ENCODE results near the gene FSCN2. TPM values are rescaled to one million over a fixed set of nuclear protein-coding genes. Genes with fewer than 3 reads are reported as not detected.

The FSCN2 gene
- total and polyA plus RNA-seq, 4 donors = 0.89 to 3.1 (median 1.6) TPM

DNA sequence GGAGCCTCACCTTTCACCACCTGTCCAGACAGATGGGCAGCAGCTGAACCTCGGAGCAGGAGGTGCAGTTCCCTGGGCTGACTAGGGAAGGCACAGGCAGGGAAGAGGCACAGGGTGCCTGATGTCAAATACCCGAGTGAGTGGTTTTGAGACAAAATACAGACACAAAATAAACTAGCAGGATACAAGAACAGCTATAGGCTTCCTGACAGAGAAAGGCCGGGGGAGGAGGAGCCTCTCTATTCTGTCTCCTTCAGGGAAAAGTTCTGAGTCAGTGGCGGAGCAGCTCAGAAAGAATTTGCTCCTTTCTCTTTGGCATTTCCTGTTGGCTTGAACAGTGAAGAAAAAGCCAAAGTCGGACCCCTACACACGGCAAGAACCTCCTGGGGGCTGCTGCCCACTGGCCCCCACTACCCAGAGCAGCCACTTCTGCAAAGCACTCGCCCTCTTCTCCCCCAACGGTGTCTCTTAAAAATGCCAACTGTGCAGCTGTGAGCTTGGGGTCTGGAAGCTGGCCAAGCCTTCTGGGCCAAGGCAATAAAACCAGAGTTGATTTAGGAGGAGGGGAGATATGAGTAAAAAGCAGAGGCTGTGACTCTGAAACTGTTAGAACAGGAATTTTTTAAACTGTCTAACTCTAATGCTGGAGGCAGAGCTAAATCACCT, 38.4 kb downstream of the FSCN2 start:
- Histone ChIP-seq H3K36me3 (ENCODE audit: control insufficient read depth, insufficient read depth, low read length) (peaks cover 90% of the 10 kb centered on the region), H3K27ac (ENCODE audit: low read depth, low read length) (peak overlapping the region; percentile 84), H3K4me1 (ENCODE audit: control insufficient read depth, insufficient read depth, low read length) (peaks cover 55% of the 10 kb centered on the region), H3K27me3 (ENCODE audit: control insufficient read depth, insufficient read depth, low read length) (no peaks in the 10 kb centered on the region), H3K9me3 (ENCODE audit: control insufficient read depth, insufficient read depth, low read length) (no peaks in the 10 kb centered on the region), H3K4me3 (ENCODE audit: low read depth, low read length) (peak overlapping the region; percentile 1)
- WGBS (ENCODE audit: insufficient coverage) = 29% methylated on average over 6 of the region's 8 CpGs
- DNase-seq (ENCODE audit: low read depth in 4 of 6, low spot score in 6 of 6) = peak in 3 of 6 donors; percentile 40 to 77 (median 77)

DNA sequence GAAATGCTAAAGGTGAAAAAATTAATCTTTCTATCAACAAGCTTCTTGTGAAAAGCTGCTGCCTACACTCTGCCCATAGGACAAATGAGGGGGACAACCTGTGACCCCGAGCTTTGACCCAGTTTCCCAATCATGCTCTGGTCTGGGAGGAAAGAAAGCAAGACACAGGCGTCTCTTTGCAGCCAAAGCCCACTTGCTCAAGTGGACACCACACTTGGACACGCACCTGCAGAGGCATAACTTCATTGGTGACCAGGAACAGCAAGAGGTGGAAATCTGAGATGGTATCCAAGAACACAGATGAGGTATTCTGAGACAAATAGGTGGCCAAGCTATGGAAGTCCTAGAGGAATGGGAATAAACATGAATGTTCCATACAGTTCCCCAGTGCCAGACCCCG, 39.0 kb downstream of the FSCN2 start:
- H3K27ac ChIP-seq (ENCODE audit: low read depth, low read length) = peak overlapping the region; percentile 84
- no peak for DNase-seq (ENCODE audit: low read depth in 4 of 6, low spot score in 6 of 6)
- peaks cover 88% of the 10 kb centered on the region for H3K36me3 ChIP-seq (ENCODE audit: control insufficient read depth, insufficient read depth, low read length)
- no peaks in the 10 kb centered on the region for H3K27me3 ChIP-seq (ENCODE audit: control insufficient read depth, insufficient read depth, low read length)
- 79% methylated on average over 4 of the region's 4 CpGs for WGBS (ENCODE audit: insufficient coverage)
- peaks cover 59% of the 10 kb centered on the region for H3K4me1 ChIP-seq (ENCODE audit: control insufficient read depth, insufficient read depth, low read length)
- no peak overlapping the region for H3K4me3 ChIP-seq (ENCODE audit: low read depth, low read length)
- H3K9me3 ChIP-seq (ENCODE audit: control insufficient read depth, insufficient read depth, low read length) = no peaks in the 10 kb centered on the region

GRCh38 chr17:81568416-81568815, 40.2 kb downstream of the FSCN2 start:
- peak overlapping the region; percentile 15 for H3K27ac ChIP-seq (ENCODE audit: low read depth, low read length)
- WGBS (ENCODE audit: insufficient coverage) = 88% methylated on average over 10 of the region's 10 CpGs
- H3K36me3 ChIP-seq (ENCODE audit: control insufficient read depth, insufficient read depth, low read length) = peaks cover 79% of the 10 kb centered on the region
- H3K4me1 ChIP-seq (ENCODE audit: control insufficient read depth, insufficient read depth, low read length) = peaks cover 62% of the 10 kb centered on the region
- H3K9me3 ChIP-seq (ENCODE audit: control insufficient read depth, insufficient read depth, low read length) = no peaks in the 10 kb centered on the region
- no peak for DNase-seq (ENCODE audit: low read depth in 4 of 6, low spot score in 6 of 6)
- H3K4me3 ChIP-seq (ENCODE audit: low read depth, low read length) = no peak overlapping the region
- no peaks in the 10 kb centered on the region for H3K27me3 ChIP-seq (ENCODE audit: control insufficient read depth, insufficient read depth, low read length)

DNA sequence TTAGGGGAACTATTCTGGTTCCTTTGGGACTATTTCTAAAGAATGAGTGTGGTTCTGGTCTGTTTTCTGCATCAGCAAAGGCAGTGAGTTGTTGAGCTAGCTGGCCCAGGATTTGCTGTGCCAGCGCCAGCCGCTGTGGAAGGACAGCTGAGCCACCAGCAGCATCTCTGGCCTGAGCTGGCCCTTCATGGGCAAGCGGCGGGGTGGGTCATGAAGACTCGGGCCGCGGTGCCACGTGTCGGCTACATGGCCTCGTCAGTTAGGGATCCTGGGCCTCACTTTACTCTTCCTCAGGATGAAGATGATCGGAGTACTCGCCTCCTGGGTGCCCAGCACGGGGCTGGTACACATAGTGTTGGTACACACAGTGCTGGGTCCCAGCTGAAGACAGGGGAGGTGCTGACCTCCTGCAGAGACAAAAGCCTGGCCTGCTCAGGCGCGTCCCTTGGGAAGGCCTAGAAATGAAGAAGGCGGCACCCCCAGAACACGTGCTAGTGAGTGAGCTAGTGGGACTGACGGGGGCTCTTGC, 41.9 kb downstream of the FSCN2 start:
- Histone ChIP-seq H3K4me3 (ENCODE audit: low read depth, low read length) (no peak overlapping the region), H3K27ac (ENCODE audit: low read depth, low read length) (no peak overlapping the region), H3K36me3 (ENCODE audit: control insufficient read depth, insufficient read depth, low read length) (peaks cover 74% of the 10 kb centered on the region), H3K27me3 (ENCODE audit: control insufficient read depth, insufficient read depth, low read length) (no peaks in the 10 kb centered on the region), H3K9me3 (ENCODE audit: control insufficient read depth, insufficient read depth, low read length) (no peaks in the 10 kb centered on the region), H3K4me1 (ENCODE audit: control insufficient read depth, insufficient read depth, low read length) (peaks cover 65% of the 10 kb centered on the region)
- DNase-seq (ENCODE audit: low read depth in 4 of 6, low spot score in 6 of 6) = peak in 1 of 6 donors; percentile 12
- 94% methylated on average over 17 of the region's 18 CpGs for WGBS (ENCODE audit: insufficient coverage)

GRCh38 chr17:81570964-81571363, 42.8 kb downstream of the FSCN2 start:
- peaks cover 71% of the 10 kb centered on the region for H3K36me3 ChIP-seq (ENCODE audit: control insufficient read depth, insufficient read depth, low read length)
- WGBS (ENCODE audit: insufficient coverage) = 71% methylated on average over 9 of the region's 11 CpGs
- H3K27me3 ChIP-seq (ENCODE audit: control insufficient read depth, insufficient read depth, low read length) = no peaks in the 10 kb centered on the region
- no peaks in the 10 kb centered on the region for H3K9me3 ChIP-seq (ENCODE audit: control insufficient read depth, insufficient read depth, low read length)
- peaks cover 63% of the 10 kb centered on the region for H3K4me1 ChIP-seq (ENCODE audit: control insufficient read depth, insufficient read depth, low read length)
- DNase-seq (ENCODE audit: low read depth in 4 of 6, low spot score in 6 of 6) = peak in 2 of 6 donors; percentile 43 to 90
- no peak overlapping the region for H3K4me3 ChIP-seq (ENCODE audit: low read depth, low read length)
- no peak overlapping the region for H3K27ac ChIP-seq (ENCODE audit: low read depth, low read length)

DNA sequence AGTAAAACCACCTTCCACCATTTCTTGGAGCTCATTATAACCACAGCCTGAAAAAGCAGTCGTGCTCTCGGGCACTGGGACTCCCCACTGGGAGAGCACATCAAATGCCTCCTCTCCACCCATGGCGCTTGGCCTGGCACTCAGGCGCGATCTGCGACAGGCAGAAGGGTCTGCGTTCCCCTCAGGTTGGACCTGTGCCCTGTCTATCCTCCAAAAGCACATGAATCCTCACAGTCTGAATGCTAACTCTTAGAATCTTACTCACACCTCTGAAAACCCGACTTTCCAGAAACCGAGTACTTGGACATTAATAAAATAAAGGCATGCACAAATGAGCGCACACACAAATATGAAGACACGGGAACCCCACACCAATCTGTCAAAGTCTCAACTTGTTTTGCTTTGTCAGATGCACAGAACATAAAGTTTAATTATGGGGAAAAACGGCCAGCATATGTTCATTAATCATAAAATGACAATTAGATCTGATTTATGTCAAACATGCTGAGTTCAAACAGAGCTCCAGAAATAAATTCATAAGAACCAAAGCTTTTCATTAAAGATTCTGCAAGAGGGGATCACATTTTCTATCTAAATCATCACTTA, 44.5 kb downstream of the FSCN2 start:
- peak in 2 of 6 donors; percentile 32 to 45 for DNase-seq (ENCODE audit: low read depth in 4 of 6, low spot score in 6 of 6)
- no peak overlapping the region for H3K27ac ChIP-seq (ENCODE audit: low read depth, low read length)

GRCh38 chr17:81573794-81574642, 45.8 kb downstream of the FSCN2 start:
- H3K4me1 ChIP-seq (ENCODE audit: control insufficient read depth, insufficient read depth, low read length) = peaks cover 44% of the 10 kb centered on the region
- no peak overlapping the region for H3K4me3 ChIP-seq (ENCODE audit: low read depth, low read length)
- peak in 1 of 6 donors; percentile 67 for DNase-seq (ENCODE audit: low read depth in 4 of 6, low spot score in 6 of 6)
- no peaks in the 10 kb centered on the region for H3K27me3 ChIP-seq (ENCODE audit: control insufficient read depth, insufficient read depth, low read length)
- WGBS (ENCODE audit: insufficient coverage) = 78% methylated on average over 12 of the region's 17 CpGs
- peaks cover 70% of the 10 kb centered on the region for H3K36me3 ChIP-seq (ENCODE audit: control insufficient read depth, insufficient read depth, low read length)
- no peaks in the 10 kb centered on the region for H3K9me3 ChIP-seq (ENCODE audit: control insufficient read depth, insufficient read depth, low read length)
- H3K27ac ChIP-seq (ENCODE audit: low read depth, low read length) = no peak overlapping the region

More for the DNA sequence above, 44.5 kb downstream of the FSCN2 start:
- no peak overlapping the region for H3K4me3 ChIP-seq (ENCODE audit: low read depth, low read length)
- no peaks in the 10 kb centered on the region for H3K9me3 ChIP-seq (ENCODE audit: control insufficient read depth, insufficient read depth, low read length)
- peaks cover 74% of the 10 kb centered on the region for H3K36me3 ChIP-seq (ENCODE audit: control insufficient read depth, insufficient read depth, low read length)
- H3K27me3 ChIP-seq (ENCODE audit: control insufficient read depth, insufficient read depth, low read length) = no peaks in the 10 kb centered on the region
- WGBS (ENCODE audit: insufficient coverage) = 67% methylated on average over 9 of the region's 12 CpGs
- peaks cover 54% of the 10 kb centered on the region for H3K4me1 ChIP-seq (ENCODE audit: control insufficient read depth, insufficient read depth, low read length)

DNA sequence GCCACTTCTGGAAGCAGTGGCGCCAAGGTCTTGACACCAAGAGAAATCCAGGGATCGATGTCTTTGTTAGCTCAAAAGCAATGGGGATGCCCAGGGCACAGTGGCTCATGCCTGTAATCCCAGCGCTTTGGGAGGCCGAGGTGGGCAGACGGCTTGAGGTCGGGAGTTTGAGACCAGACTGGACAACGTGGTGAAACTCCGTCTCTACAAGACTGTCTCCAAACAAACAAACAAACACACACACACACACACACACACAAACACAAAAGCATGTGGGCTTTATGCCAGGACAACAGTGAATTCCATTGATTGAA, 46.4 kb downstream of the FSCN2 start:
- 78% methylated on average over 5 of the region's 8 CpGs for WGBS (ENCODE audit: insufficient coverage)
- peaks cover 40% of the 10 kb centered on the region for H3K4me1 ChIP-seq (ENCODE audit: control insufficient read depth, insufficient read depth, low read length)
- no peaks in the 10 kb centered on the region for H3K9me3 ChIP-seq (ENCODE audit: control insufficient read depth, insufficient read depth, low read length)
- peaks cover 70% of the 10 kb centered on the region for H3K36me3 ChIP-seq (ENCODE audit: control insufficient read depth, insufficient read depth, low read length)
- no peak overlapping the region for H3K27ac ChIP-seq (ENCODE audit: low read depth, low read length)
- H3K27me3 ChIP-seq (ENCODE audit: control insufficient read depth, insufficient read depth, low read length) = no peaks in the 10 kb centered on the region
- peak in 1 of 6 donors; percentile 30 for DNase-seq (ENCODE audit: low read depth in 4 of 6, low spot score in 6 of 6)
- H3K4me3 ChIP-seq (ENCODE audit: low read depth, low read length) = no peak overlapping the region

- 76% methylated on average over 3 of the region's 3 CpGs for WGBS (ENCODE audit: insufficient coverage)
- H3K27ac ChIP-seq (ENCODE audit: low read depth, low read length) = no peak overlapping the region
- no peak overlapping the region for H3K4me3 ChIP-seq (ENCODE audit: low read depth, low read length)
- no peaks in the 10 kb centered on the region for H3K9me3 ChIP-seq (ENCODE audit: control insufficient read depth, insufficient read depth, low read length)
- no peaks in the 10 kb centered on the region for H3K27me3 ChIP-seq (ENCODE audit: control insufficient read depth, insufficient read depth, low read length)
- no peak for DNase-seq (ENCODE audit: low read depth in 4 of 6, low spot score in 6 of 6)
- peaks cover 29% of the 10 kb centered on the region for H3K4me1 ChIP-seq (ENCODE audit: control insufficient read depth, insufficient read depth, low read length)
- peaks cover 70% of the 10 kb centered on the region for H3K36me3 ChIP-seq (ENCODE audit: control insufficient read depth, insufficient read depth, low read length)
These were observed 47.7 kb downstream of the FSCN2 start for GRCh38 chr17:81575836-81576235.

All from spinal cord (tissue), 10 donors.